HUES64 (cell line): ENCODE measurements around the gene RELN.

Experiments
- H3K27ac ChIP-seq: 2 replicates; pipeline ENCODE4 v1.7.0; 2013; ENCODE audit warnings: low read depth, low read length, inconsistent platforms
- H3K27me3 ChIP-seq: 2 replicates; pipeline ENCODE4 v1.6.1; 2013; ENCODE audit warnings: mild to moderate bottlenecking, low read length; ENCODE audit not compliant: insufficient read depth
- H3K36me3 ChIP-seq: 2 replicates; pipeline ENCODE4 v1.6.1; 2013; ENCODE audit warnings: mild to moderate bottlenecking, low read length; ENCODE audit not compliant: insufficient read depth
- H3K4me1 ChIP-seq: 2 replicates; pipeline ENCODE4 v1.6.1; 2013; ENCODE audit warnings: mild to moderate bottlenecking, low read length, moderate library complexity; ENCODE audit not compliant: insufficient read depth
- H3K4me3 ChIP-seq: 2 replicates; pipeline ENCODE4 v1.5.1; 2013; ENCODE audit warnings: mild to moderate bottlenecking, low read length, moderate library complexity
- H3K9ac ChIP-seq: 2 replicates; pipeline ENCODE4 v1.6.1; 2013; ENCODE audit warnings: mild to moderate bottlenecking, low read depth, low read length
- H3K9me3 ChIP-seq: 2 replicates; pipeline ENCODE4 v1.6.1; 2013; ENCODE audit warnings: low read depth, low read length; ENCODE audit not compliant: insufficient read depth
- WGBS: fragments of 150-250, 120-280 bp; methylation state at CpG from one replicate; pipeline ENCODE4 v1.1.7; 2013; ENCODE audit warnings: missing lambda C conversion rate; 5-methylcytosine and 5-hydroxymethylcytosine counted together

RELN gene

DNA sequence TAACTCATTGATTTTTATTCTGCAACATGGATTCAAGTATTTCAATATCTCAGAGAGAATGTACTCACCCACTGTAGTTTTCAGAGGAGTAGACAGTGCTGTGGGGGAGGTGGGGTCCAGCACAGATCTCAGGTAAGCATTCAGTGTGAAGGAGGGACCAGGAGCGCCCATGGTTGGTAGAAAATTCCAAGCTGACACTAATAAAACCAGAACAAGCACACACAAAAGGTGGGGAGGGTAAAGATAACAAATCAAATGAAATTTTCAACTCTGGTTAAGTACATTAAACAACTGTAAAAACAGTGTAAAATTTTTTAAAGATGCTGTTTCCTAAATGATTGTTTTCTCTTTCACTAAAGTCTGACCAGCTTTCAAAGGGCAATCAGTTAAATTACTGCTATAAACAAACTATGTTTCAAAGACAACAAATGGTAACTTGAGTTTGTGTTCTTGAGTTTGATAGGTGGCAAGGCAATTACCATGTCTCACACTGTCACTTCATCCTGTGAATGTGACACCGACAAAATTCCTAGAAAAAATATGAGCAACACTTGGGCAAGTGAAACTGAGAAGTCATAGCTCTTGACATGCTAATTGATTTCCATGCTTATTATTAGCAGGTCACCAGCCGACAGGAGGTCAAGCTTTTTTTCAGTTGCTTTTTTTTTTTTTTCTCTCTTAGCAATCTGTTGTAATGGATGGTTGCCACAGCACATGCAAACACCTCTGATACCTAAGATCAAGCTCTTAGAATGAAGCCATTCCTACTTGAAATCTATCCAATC lies 337.7 kb downstream of the RELN start:
- no peak overlapping the region for H3K4me3 ChIP-seq
- no peaks in the 10 kb centered on the region for H3K36me3 ChIP-seq
- WGBS = 44% methylated on average over 2 of the region's 3 CpGs
- H3K27ac ChIP-seq = no peak overlapping the region
- H3K9ac ChIP-seq = no peak overlapping the region
- H3K4me1 ChIP-seq = peaks cover 9% of the 10 kb centered on the region
- H3K27me3 ChIP-seq = no peaks in the 10 kb centered on the region
- H3K9me3 ChIP-seq = no peaks in the 10 kb centered on the region

GRCh38 chr7:103649052-103649451 lies 340.4 kb downstream of the RELN start:
- 90% methylated on average over 2 of the region's 2 CpGs for WGBS
- H3K36me3 ChIP-seq = no peaks in the 10 kb centered on the region

GRCh38 chr7:103648135-103648534 lies 341.3 kb downstream of the RELN start:
- no peaks in the 10 kb centered on the region for H3K9me3 ChIP-seq
- WGBS = 55% methylated on average over 1 of the region's 1 CpG
- no peaks in the 10 kb centered on the region for H3K36me3 ChIP-seq
- no peak overlapping the region for H3K27ac ChIP-seq
- H3K27me3 ChIP-seq = no peaks in the 10 kb centered on the region
- H3K4me1 ChIP-seq = peaks cover 9% of the 10 kb centered on the region
- no peak overlapping the region for H3K9ac ChIP-seq
- H3K4me3 ChIP-seq = no peak overlapping the region

More at GRCh38 chr7:103649052-103649451, 340.4 kb downstream of the RELN start:
- Histone ChIP-seq H3K9me3 (no peaks in the 10 kb centered on the region), H3K27me3 (no peaks in the 10 kb centered on the region), H3K4me1 (peaks cover 9% of the 10 kb centered on the region), H3K4me3 (no peak overlapping the region), H3K27ac (no peak overlapping the region), H3K9ac (no peak overlapping the region)

- Histone ChIP-seq H3K9me3 (no peaks in the 10 kb centered on the region), H3K9ac (no peak overlapping the region), H3K27ac (no peak overlapping the region), H3K4me3 (no peak overlapping the region), H3K27me3 (no peaks in the 10 kb centered on the region), H3K36me3 (no peaks in the 10 kb centered on the region), H3K4me1 (no peaks in the 10 kb centered on the region)
- WGBS = 94% methylated on average over 2 of the region's 2 CpGs
Observed at GRCh38 chr7:103644319-103644718, 345.1 kb downstream of the RELN start.

DNA sequence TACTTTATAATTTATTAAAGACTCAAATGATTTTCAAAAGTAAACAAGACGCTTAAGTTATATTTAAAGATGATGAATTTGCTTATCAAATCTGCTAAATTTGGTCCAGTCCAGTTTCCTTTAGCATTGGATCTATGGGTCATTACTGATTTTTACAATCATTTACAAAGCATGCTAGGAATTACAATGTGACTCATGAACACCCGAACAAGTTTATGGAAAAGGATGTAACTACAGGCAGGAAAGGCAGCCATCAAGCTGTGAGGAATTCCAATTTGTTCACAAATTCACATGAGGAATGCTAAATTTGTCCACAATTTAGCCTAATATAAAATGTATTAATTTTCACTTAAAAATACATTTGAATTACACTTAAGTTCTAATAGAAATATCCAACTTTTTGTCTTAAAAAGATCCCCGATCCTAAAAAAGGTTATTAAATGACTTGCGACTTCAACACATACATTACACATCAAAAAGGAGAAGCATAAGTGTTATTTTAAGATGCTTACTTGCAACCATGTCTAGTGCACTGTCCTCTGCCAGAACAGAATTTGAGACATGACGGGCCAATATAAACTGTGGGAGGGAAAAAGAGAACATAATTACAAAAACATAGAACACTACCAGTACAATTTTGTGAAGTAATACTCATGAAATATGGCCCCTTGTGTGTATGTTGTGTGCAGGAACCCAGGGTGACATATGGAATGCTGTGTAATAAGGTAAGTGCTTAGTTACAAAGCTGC lies 349.3 kb downstream of the RELN start:
- H3K36me3 ChIP-seq = no peaks in the 10 kb centered on the region
- H3K4me1 ChIP-seq = no peaks in the 10 kb centered on the region
- WGBS = 70% methylated on average over 2 of the region's 5 CpGs

GRCh38 chr7:103637726-103638125 lies 351.7 kb downstream of the RELN start:
- Histone ChIP-seq H3K27ac (no peak overlapping the region), H3K9ac (no peak overlapping the region), H3K27me3 (no peaks in the 10 kb centered on the region), H3K9me3 (no peaks in the 10 kb centered on the region), H3K4me3 (no peak overlapping the region), H3K4me1 (no peaks in the 10 kb centered on the region), H3K36me3 (no peaks in the 10 kb centered on the region)
- 89% methylated on average over 2 of the region's 3 CpGs for WGBS

More for the DNA sequence above, 349.3 kb downstream of the RELN start:
- Histone ChIP-seq H3K4me3 (no peak overlapping the region), H3K9ac (no peak overlapping the region), H3K27me3 (no peaks in the 10 kb centered on the region), H3K9me3 (no peaks in the 10 kb centered on the region), H3K27ac (no peak overlapping the region)

- Histone ChIP-seq H3K9me3 (no peaks in the 10 kb centered on the region), H3K4me1 (no peaks in the 10 kb centered on the region), H3K9ac (no peak overlapping the region), H3K27me3 (no peaks in the 10 kb centered on the region), H3K27ac (no peak overlapping the region), H3K36me3 (no peaks in the 10 kb centered on the region), H3K4me3 (no peak overlapping the region)
- WGBS = no CpG with 5 or more reads among the region's 1 CpG
Observed at GRCh38 chr7:103637094-103637493, 352.4 kb downstream of the RELN start.

- no peak overlapping the region for H3K27ac ChIP-seq
- H3K9me3 ChIP-seq = no peaks in the 10 kb centered on the region
- no peaks in the 10 kb centered on the region for H3K27me3 ChIP-seq
- H3K9ac ChIP-seq = no peak overlapping the region
- no peak overlapping the region for H3K4me3 ChIP-seq
- WGBS = 83% methylated on average over 5 of the region's 5 CpGs
- H3K36me3 ChIP-seq = no peaks in the 10 kb centered on the region
- H3K4me1 ChIP-seq = no peaks in the 10 kb centered on the region
Observed at GRCh38 chr7:103636153-103636552, 353.3 kb downstream of the RELN start.

DNA sequence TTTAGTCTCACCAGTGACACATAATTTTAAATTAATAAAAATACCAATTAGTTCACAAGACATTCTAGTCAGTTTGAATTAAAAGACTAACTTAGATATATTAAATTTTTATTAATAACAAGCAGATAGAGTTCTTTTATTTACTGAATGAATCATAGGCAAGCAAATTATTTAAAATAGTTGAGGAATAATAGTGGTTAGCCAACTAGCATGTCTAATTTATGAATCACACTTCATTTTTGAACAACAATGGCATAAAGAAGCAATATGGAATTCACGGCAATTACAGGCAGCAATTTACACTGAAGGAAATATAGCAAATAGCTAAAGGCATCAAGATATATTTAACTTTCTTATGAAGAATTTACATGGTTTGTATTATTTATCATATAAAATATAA lies 356.5 kb downstream of the RELN start:
- WGBS = 100% methylated on average over 1 of the region's 1 CpG
- Histone ChIP-seq H3K36me3 (no peaks in the 10 kb centered on the region), H3K4me1 (no peaks in the 10 kb centered on the region), H3K27me3 (no peaks in the 10 kb centered on the region), H3K9me3 (no peaks in the 10 kb centered on the region), H3K27ac (no peak overlapping the region), H3K9ac (no peak overlapping the region), H3K4me3 (no peak overlapping the region)

DNA sequence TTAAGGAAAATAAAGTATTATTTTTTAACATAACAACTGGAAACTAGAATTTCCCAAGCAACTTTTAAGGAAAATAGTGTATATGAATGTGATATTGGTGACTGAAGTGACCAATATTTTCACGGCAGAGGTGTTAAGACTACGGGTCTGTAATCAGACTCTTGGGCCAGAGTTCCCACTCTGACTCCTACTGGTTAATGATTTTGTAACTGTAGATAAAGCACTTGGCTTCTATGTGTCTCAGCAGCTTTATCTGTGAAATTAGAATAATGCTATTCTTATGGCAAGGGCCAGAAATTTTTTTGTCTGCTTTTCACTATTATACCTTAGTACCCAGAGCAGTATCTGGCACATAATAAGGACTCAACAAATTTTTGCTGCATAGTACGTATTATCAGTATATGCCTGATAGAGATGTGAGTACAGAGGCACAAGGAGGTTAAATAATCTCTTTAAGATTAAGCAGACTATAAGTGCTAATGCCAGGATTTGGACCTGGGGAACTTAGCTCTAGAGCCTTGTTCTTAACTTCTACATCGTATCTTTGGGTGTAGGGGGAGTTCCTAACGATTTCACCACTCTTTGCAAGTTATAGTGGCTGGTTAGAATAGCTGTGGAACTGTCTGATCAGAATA lies 357.3 kb downstream of the RELN start:
- Histone ChIP-seq H3K9me3 (no peaks in the 10 kb centered on the region), H3K27me3 (no peaks in the 10 kb centered on the region), H3K27ac (no peak overlapping the region), H3K36me3 (no peaks in the 10 kb centered on the region), H3K9ac (no peak overlapping the region), H3K4me1 (no peaks in the 10 kb centered on the region), H3K4me3 (no peak overlapping the region)
- WGBS = 76% methylated on average over 5 of the region's 5 CpGs

- Histone ChIP-seq H3K4me1 (no peaks in the 10 kb centered on the region), H3K9me3 (no peaks in the 10 kb centered on the region), H3K9ac (no peak overlapping the region), H3K4me3 (no peak overlapping the region), H3K36me3 (no peaks in the 10 kb centered on the region), H3K27me3 (no peaks in the 10 kb centered on the region), H3K27ac (no peak overlapping the region)
- 100% methylated on average over 2 of the region's 2 CpGs for WGBS
Observed at GRCh38 chr7:103630318-103630717, 359.1 kb downstream of the RELN start.
